Activated T-cell treated with anti-CD3 and anti-CD28 coated beads, Interleukin-2, amount 50 U/mL, for 48 hours (primary cell): ENCODE results near the gene CDH23.

ENCODE experiments used
- DNase-seq, 2 experiments: peaks; one replicate each; pipeline ENCODE4 v3.0.0-alpha.2; 2020

CDH23 gene

DNA sequence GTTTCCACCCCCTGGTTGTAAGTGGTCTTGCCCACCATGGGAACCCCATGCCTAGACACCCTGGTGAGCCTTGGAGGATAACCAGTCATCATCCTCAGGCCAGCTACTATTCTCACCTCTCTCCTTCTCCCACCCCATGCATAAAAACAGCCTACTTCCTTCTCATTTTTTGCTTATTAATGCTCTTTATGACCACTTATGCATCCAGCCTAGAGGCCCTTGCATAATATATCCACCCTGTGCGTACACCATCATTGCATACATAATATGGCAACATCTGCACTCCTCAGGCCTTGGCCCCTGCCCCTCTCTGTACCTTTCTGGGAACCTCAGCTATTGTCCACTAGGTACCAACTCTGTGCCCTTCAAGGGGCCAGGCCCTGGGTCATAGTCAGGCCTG is 91.0 kb downstream of the CDH23 start:
- DNase-seq = no peak

DNA sequence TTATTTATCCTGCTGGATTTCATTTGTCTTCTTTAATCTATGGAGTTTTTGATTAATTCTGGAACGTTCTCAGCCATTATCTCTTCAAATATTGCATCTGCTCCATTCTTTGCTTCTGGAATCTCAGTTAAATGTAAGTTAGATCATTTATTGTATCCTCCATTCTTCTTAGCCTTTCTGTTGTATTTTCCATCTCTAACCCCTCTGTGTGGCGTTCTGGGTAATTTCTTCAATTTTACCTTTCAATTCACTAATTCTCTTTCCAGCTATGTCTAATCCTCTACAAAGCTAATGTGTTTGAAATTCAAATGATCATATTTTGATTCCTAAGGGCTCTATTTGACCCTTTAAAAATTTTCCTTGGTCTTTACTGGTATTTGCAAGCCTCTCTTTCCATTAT is 92.4 kb downstream of the CDH23 start:
- DNase-seq = no peak

DNA sequence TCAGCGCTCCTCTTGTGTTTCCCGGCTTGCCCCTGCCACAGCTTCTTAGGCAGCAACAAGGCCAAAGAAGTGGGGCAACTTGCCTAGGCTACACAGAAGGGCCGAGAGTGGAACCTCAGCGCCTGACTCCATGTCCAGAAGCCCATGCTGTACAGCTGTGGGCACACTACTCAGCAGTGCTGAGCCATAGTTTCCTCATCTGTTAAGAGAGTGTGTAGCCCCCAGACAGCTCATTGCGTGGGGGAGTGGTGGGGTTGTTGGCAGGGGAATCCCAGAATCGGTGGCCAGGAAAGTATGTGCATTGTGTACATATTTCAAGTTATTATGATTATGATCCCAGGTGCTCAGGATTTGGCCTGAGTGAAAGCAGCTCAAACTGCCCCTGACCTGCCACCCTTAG is 96.2 kb downstream of the CDH23 start:
- no peak for DNase-seq

DNA sequence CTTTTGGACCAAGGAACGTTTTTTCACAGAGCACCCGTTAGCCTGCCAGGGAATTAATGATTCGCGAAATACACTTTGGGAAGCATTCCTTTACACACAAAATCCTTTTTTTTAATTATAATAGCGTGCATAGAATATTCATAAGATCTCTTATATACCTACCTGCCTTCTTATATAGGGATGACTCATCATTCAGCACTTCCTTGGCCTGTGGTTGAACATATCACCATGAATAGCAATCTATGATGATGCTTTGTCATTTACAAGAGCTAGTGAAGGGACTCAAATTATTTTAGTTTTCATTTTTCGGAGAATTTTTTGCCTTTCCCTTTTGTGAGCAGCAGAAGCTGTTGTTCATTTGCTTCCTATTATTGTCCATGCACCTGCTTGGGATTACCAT is 97.0 kb downstream of the CDH23 start:
- DNase-seq = no peak

DNA sequence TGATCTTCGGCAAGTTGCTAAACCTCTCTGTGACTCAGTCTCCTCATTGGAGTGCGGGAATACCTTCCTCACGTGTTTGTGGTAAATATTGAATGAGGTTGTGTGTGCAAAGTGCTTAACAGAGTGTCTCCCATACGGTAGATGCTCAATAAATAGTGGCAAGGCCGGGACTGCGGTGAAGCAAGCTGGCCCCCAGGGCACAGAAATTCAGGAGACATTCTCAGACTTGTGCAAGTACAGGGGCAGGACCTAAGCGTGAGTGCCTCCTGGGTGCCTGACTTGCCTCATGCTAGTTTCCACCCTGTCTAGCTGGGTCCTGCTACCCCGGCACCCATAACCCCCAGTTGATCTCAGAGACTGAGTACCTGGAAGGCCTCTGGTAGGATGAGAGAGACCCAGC is 97.8 kb downstream of the CDH23 start:
- DNase-seq = no peak

DNA sequence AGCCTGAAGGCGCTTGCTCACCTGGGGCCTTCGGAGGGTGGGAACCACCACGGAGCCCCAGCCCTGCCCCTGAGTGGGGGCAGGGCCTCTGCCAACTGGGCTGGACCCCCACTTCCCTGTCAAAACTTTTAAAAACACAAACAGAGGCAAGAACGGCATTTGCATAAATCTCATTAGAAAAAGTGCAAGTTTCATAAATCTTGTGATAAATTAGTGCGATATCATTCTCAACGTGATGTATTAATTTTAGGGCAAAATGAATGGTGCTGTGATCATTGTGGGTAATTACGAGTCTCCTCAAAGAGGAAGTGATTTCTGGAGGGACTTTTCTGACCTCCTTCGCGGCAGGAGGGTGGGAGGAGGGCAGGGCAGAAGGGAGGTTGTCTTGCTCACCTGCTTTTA is 98.3 kb downstream of the CDH23 start:
- no peak for DNase-seq

DNA sequence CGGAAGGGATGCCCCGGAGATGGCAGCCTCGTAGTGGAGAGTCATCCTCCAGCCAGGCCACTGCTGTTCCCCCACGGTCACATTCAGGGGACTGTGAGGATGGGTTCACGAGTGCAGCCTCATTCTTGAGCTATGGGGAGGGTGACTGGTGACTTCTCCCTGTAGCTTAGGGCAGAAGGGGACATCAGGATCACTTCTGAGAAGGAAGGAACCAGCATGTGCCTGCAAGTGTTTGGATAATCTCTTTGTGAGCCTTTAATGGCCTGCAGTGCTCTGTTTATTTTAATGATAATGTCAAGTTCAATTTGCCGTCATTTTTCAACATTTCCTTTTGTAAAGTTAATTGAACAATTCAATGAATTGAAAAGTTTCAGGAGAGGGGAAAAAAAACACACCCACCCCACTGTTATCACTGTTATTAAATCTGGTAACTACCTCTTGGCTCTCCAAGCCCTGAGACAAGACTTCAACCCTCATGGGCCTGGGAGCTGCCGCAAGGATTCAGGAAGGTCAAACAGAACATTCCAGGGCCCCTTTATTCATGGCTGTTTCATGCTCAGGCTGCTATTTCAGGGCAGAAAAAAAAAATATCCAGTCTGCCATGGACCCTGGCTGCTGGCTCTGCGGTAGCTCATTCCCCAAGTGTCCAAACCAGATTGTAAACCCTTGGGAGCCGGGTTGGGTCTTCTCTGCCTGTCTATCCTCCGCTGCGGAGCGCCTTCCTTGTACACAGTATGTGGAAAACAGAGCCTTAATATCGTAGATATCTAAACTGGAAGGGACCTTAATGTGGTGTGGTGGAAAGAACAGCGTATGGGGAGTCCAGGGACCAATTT is 100.4 kb downstream of the CDH23 start:
- DNase-seq = no peak

DNA sequence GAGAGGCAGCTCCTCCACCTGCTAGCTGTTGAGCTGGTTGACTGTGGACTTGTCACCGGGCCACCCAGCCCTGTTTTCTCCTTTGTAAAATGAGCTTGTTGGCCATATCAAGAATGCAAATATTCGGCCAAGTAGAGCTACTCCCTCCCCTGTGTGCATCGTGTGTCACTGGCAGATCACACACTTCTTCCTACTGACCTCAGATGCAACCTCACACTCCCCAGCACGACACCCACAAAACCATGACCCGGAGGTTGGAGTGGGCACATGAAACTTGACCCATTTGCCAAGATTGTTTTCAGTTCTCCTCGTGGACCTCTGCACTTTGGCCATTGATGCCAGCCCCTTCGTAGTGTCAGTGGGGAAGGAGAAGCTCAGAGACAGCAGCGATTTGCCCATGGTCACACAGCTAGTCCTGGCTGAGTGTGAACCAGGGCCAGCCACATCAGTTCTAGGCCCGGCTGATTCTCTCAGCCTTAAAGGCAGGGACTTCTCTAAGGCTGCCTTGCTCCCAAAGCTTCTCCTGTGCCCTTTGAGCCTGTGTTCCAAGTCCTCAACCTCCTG is 101.1 kb downstream of the CDH23 start:
- no peak for DNase-seq

DNA sequence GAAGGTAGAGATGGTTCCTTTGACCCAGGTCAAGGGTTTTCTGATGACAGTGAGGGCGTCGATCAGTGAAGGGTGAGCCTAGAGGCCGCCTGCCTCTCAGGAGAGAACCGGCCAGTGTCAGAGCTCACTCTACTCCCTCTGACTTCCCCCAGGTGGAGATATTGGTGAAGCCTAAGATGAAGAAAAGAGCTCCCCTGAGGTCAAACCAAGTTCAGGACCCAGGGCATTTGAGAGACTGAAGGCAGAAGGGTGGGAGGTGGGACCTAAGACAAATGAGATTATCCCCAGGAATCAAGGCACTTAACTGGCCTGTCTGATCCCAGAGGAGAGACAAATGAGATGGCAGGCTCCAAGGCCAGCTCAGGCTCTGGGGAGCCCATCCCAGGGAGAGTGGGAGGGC is 104.7 kb downstream of the CDH23 start:
- no peak for DNase-seq

DNA sequence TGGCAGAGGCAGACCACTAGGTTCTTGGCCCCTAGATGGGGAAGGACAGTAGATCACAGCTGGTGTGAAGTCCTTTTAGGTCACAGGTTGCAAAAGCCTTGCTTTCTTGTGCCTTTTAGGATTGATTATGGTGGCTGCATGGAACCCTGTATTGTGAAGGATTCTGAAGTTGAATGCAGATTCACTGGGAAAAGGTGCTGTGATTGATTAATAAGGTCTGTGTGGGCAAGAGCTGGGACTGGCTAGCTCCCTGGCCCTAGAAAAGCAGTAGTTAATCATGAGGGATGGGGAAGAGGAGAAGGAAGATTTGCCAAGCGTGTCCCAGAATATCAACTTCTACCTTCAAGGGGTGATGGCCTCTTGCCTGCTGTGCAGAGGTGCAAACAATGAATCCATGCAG is 105.5 kb downstream of the CDH23 start:
- DNase-seq = no peak

DNA sequence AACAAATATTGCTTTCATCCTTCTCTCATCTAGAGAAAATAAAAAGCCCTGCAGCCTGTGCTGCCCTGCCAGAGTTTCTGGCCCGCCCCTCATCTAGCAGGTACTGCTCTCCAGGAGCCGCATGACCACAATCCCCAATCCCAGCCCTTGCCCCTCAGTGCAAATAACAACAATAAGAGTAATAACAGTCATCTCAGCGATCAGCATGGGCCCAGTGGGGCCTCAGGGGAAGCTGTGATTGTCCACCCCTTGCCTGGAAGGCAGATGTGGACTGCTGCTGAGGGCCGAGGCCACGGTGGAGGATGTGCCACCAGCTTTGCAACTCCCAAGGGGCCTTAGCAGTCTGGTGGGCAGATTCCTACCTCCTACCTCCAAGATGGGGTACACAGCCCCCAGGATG is 106.1 kb downstream of the CDH23 start:
- no peak for DNase-seq

DNA sequence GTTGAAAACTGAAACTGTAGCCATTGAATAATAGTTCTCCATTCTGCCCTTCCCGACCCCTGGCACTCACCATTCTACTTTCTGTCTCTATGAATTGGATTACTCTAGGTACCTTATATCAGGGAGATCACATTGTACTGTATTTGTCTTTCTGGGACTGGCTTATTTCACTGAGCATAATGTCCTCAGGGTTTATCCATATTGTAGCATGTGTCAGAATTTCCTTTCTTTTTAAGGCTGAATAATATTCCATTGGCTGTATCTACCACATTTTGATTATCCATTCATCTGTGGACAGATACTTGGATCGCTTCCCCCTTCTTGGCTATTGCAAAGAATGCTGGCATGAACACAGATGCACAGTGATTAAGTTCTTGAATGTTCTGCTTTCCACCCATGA is 107.4 kb downstream of the CDH23 start:
- DNase-seq = no peak

DNA sequence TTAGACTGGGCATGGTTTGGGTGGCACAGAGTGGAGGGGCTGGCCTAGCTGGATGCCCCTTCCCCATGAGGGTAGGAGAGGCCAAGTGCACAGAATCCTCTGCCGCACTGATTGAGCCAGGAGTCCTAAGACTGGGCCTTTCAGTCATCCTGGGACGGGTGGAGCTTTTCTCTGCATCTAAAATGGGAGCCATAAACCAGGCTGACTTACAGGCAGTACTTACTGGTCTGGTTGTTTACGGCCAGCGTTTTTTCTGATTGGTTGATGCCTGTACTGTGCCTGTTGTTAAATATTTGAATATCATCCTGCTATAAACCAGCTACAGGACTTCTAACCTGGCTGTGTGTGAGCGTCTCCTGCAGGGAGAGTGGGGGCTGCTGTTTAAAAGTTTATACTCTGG is 107.8 kb downstream of the CDH23 start:
- DNase-seq = no peak

DNA sequence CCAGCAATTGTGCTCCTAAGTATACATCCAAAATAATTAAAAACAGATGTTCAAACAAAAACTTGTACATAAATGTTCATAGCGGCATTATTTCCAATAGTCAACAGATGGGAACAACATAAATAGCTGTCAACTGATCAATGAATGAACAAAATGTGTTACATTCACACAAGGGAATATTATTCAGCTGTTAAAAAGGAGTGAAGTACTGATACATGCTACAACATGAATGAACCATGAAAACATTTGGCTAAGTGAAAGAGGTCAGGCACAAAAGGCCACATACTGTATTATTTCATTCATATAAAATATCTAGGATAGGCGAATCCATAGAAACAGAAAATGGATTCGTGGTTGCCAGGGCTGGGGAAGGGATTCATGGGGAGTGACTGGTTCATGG is 109.1 kb downstream of the CDH23 start:
- no peak for DNase-seq

DNA sequence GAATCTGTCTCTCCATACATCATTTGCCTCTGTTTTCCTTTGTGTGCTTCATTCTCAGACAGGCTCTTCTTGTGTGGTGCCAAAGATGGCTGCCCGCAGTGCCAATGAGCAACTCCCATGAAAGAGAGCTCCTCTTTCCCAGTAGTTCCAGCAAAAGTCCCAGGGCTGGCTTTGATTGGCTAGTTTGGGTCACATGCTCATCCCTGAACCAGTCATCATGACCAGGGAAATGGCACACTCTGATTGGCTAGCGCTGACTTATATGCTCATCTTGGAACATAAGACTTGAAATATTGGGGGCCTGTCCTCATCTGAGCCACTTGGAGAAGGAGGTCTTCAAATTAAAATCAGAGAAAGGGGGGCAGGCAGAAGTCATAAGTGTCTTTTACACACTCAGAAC is 112.7 kb downstream of the CDH23 start:
- no peak for DNase-seq

DNA sequence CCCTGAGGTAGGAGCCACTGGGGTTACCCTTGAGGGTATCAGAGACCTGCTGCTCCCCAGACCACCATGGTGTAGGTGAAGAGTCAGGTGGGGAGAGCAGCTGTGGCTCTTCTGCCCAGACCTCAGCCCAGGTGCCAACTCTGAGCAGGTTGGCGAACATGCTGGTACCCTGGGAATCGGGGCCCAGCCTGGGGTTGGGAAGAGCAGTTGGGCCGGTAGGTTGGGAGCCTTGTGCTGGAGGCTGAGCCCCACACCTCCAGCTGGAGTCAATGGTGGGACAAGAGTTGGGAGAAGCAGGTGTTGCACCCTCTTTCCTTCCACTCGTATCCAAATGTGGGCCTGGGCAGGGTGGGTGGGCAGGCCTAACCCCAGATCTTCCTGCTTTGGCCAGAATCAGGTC is 114.5 kb downstream of the CDH23 start:
- DNase-seq = no peak

DNA sequence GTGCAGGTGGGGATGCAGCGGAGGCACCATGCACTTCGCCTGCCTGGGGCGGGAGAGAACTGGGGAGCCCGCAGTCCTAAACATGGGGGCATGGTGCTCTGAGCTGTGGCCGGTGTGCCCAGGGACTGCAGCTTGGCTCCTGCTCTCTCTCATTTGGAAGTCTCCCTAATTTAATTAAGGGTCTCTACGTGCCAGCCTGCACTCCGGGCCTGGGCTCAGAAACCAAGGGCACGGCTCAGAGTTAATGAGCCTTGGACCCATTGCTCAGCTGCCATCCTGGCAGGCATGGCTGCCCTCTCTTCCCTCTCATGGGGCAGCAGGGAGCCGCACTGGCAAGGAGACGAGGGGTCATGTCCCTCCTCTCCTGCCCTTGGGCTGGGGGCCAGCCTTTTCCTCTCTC is 115.6 kb downstream of the CDH23 start:
- no peak for DNase-seq

DNA sequence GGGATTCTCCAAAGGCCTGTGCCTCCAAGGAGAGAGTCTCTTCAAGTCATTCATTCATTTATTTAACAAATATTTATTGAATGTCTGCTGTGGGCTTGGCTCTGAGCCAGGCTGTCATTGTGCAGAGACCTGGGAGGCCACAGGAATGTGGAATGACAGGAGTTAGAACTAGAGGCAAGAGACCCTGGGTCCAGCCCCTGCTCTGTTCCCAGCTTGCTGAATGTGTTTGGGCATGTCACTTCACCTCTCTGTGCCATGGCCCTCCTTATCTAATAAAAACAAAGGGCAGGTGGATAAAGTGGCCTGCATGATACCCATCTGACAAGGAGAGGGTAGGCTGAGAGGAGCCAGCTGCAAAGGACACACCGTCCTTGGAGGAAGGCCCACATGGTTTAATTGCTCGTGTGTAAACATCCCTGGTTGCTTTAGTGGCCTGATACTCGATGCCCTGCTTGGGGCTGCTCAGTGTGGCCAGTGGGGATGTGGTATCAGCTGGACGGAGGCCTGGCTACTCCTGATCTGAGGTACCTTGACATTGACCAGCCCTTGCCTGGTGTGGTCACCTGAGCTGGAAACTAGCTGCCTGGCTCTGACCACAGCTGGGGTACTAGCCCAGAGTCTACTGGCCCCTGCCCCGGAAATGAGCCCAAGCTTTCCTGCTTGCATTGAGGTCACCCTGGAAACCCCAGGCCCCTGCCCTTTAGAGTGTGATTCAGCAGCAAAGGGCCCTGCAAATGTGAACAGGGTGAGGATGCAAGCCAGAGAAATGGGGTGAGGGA is 116.2 kb downstream of the CDH23 start:
- DNase-seq = no peak

DNA sequence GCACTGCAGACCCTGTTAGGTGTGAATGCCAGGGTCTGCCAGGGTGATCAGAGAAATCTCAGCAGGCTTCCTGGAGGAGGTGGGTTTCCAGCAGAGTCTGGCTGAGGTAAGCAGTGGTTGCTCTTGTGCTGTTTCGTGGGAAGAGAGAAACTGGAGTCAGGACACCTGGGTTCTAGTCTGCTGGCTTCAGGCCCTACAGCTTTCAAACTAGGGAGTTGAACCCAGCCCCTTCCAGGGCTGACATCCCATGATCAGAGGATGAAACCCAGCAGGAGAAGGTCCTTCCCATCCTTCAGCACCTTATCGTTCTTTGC is 116.8 kb downstream of the CDH23 start:
- DNase-seq = no peak

DNA sequence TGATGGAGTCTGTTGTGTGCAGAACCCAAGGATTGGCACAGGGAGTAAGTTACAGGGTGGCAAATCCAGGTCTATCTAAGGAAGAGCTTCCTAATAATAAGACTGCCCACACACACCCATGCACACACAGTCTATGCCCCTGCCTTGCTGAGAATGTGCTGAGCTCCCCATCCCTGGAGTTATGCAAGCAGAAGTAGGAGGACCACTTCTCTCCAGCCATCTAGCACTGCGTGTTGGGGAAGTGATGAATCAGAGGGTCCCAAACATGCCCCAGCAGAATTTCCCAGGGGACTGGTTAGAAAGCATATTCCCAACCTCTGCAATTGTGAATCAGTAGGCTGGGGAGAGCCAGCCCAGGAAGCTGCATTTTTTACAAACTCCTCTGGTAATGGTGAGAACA is 117.2 kb downstream of the CDH23 start:
- DNase-seq = no peak

DNA sequence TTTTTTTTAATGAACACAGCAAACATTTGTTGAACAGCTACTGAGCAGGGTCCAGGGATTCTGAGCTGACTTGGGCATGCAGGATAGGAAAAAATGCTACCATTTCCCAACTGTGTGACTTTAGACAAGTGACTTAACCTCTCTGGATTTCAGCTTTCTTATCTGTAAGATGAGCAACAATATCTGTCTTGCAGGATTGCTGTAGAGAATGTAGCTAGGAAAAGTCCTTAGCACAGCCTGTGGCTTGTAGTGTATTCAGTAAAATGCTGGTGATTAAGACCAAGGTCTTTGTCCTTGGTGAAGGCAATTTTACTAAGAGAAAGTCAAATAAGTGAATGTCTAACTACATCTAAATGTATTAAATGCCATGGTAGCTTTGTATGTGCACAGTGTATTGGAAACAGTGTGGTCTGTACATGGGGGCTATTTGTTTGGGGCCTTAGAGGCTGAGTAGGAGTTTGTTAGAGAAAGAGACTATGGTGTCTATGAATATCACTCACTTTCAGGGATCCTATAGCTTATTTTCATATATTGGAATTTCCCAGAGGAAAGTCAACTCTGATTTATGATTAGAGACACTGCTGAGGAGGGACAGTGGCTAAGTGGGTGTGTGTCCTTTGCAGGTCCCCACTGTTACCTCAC is 118.9 kb downstream of the CDH23 start:
- no peak for DNase-seq

DNA sequence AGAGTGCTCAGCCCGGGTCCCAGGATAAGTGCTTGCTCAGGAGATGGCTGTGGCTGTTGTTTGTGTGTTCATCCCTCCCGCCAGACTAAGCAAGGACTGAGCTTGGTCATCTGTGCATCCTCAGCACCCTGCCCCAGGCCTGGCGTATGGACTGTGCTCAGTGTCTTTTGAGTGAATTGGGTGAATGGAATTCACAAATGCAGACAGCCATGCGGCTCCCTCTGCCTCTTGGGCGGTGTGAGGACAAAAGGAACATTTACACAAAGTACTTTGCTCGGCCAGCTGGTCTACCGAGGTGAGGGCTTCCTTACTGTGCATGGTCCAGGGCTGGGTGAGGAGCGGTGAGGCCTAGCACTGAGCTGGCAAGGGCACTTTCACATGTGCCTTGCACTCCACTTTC is 120.2 kb downstream of the CDH23 start:
- no peak for DNase-seq

DNA sequence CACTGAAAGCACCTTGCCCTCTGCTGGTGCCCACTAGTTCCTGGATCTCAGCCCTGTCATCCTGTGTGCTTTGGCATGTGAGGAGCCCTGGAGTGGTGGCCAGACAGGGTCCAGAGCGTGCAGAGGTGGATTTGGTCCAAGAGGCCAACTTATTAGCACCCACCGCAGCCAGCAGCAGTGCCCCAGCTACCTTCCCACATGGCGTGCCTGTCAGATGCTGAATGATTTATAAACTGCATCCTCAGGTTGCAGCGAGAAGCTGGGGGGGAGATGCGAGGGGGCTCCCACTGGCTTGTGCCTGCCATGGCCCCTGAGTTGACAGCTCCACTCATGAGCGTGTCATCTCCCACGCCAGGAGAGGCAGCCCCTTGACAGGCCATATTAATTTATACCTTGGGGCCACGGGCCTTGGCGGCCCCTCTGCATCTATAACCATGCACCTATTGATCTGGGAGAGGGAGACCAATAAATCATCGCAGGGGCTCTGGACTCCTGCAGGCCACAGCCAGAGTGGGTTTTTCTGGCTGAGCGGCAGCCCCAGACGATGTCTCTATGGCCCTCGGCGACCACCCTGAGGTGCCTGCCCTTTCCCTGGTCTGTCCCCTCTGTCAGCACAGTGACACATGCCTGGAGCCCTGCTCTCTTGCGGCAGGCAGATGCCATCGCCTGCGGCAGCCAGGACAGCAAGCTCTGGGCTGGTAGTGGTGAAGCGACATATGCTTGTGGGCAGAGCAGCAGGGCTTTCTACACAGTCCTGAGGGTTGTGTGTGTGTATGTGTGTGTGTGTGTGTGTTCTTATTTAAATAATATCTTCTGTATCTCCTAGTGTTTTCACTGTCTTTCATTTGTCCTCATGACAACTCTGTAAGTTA is 120.8 kb downstream of the CDH23 start:
- DNase-seq = no peak
